BJ (cell line): Measurements from ENCODE around the gene UMODL1. TPM values are rescaled to one million over a fixed set of nuclear protein-coding genes. Genes with fewer than 3 reads are reported as not detected.

Source experiments
- CTCF ChIA-PET: fragments of 350-600 bp; formaldehyde crosslinking; extraction: SDS; loops from one replicate; lab custom pipeline; 2021; ENCODE audit warnings: antibody characterized with exemption, inconsistent platforms; lab: Yijun Ruan, JAX
- POLR2A ChIA-PET: fragments of 300-600 bp; sonication (Branson Sonifier 250); formaldehyde crosslinking; extraction: SDS; loops from one replicate; lab custom pipeline; 2021; ENCODE audit warnings: antibody characterized with exemption; lab: Charles Lee
- DNase-seq: peaks from one replicate; pipeline ENCODE4 v3.0.0-alpha.2; 2011; ENCODE audit warnings: low read depth
- H3K27me3 ChIP-seq: 2 replicates; pipeline ENCODE4 v1.6.0; 2011; ENCODE audit warnings: low read length; ENCODE audit not compliant: control insufficient read depth, insufficient read depth
- H3K36me3 ChIP-seq: 2 replicates; pipeline ENCODE4 v1.5.1; 2011; ENCODE audit warnings: low read length; ENCODE audit not compliant: control insufficient read depth, insufficient read depth
- H3K4me3 ChIP-seq: 2 replicates; pipeline ENCODE4 v1.5.1; 2011; ENCODE audit warnings: low read depth, mild to moderate bottlenecking, control low read depth, low read length
- polyA plus RNA-seq: library from polyadenylated mRNA; depleted of rRNA; stranded (reverse); fragments of >200 nt; gene quantifications from 2 replicates; pipeline ENCODE4 v1.2.3, GENCODE V29; 2011
- TF ChIP-seq, protein P1 (sequence below): IDR thresholded peaks from 2 replicates; pipeline ENCODE4 v1.5.1; 2011; ENCODE audit warnings: low read depth, mild to moderate bottlenecking, control low read depth, inconsistent platforms, low read length, moderate library complexity; ENCODE audit not compliant: insufficient read depth

Gene UMODL1
- polyA plus RNA-seq, 1 experiment: 0.04 TPM

DNA sequence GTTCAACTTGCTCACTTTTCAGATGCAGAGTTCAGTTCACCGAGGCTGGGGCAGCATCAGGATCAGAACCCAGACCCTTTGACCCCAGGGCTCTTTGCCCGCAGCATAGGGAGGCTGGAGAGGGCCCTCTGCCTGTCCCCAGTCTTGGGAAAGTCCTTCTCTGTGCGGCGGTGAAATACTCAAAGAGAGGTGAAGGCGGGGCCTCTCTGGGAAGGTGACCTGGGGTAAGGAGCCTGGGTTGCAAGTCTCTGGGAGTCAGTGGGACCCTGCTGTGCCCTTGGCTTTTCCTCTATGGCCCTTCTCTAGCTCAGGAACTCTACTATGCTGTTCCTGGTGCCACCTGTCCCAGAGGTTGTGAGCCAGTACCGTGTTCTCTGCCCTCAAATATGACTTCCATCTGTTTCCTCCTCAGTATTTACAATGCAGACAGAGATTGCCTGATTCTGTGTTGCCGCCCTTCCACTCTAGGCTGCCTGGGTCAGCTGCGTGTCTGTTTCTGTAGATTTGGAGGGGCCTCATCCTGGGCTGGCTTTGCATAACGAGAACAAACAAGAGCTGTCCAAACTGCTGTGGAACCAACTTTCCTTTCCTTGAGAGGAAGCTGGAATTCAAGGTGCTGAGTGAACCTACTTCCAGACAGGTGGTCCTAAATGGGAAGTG is 42.2 kb upstream of the UMODL1 start:
- Histone ChIP-seq H3K36me3 (no peaks in the 10 kb centered on the region), H3K27me3 (no peaks in the 10 kb centered on the region), H3K4me3 (no peak overlapping the region)
- no peak for DNase-seq
- ChIA-PET CTCF (interaction anchor here (0.6 to 1.1 kb wide), 5 partner anchors 9 to 179 kb away, joined by 3 to 5 read pairs (median 3); no protein-coding TSS in a partner anchor), POLR2A (no interaction called here)
- TF ChIP-seq, protein P1, sequence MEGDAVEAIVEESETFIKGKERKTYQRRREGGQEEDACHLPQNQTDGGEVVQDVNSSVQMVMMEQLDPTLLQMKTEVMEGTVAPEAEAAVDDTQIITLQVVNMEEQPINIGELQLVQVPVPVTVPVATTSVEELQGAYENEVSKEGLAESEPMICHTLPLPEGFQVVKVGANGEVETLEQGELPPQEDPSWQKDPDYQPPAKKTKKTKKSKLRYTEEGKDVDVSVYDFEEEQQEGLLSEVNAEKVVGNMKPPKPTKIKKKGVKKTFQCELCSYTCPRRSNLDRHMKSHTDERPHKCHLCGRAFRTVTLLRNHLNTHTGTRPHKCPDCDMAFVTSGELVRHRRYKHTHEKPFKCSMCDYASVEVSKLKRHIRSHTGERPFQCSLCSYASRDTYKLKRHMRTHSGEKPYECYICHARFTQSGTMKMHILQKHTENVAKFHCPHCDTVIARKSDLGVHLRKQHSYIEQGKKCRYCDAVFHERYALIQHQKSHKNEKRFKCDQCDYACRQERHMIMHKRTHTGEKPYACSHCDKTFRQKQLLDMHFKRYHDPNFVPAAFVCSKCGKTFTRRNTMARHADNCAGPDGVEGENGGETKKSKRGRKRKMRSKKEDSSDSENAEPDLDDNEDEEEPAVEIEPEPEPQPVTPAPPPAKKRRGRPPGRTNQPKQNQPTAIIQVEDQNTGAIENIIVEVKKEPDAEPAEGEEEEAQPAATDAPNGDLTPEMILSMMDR: no peak

DNA sequence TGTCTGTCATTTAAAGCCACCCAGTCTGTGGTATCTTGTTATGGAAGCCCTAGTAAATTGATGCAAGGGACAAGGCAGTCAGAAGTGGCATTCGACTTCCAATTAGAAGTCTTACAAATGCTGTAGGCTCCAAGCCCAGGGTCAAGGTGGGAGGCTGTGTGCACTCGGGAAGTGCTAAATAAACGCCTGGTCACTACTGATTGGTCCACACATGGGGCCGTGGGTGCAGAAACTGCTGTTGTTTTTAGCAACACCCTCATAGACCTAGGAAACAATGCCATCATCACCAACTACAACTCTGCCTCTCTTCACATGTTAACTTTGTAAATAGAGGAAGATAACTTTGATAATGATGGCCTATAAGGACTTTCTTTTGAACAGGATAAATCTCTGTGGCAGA is 40.8 kb upstream of the UMODL1 start:
- H3K36me3 ChIP-seq: no peaks in the 10 kb centered on the region
- H3K27me3 ChIP-seq: no peaks in the 10 kb centered on the region
- CTCF ChIA-PET: no interaction called here
- no peak for DNase-seq
- H3K4me3 ChIP-seq: no peak overlapping the region
- TF ChIP-seq, protein P1: no peak
- POLR2A ChIA-PET: no interaction called here

DNA sequence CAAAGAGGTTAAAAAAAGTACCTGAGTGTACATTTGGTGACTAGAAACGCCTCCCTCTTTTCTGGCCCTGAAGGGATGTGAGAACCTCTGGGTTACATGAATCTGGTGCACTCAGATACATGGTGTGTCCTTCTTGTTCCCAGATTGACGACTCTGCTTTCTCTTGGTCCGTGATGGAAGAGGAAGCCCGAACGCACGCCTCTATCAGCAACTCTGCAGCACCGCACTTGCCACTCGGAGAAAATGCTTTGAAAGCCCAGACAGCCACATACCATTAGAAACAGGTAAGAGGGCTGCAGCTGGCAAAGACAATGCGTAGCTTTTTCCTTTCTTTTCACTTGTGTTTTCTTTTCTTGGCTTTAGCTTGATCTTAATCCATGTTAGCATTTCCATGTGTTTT is 39.9 kb upstream of the UMODL1 start:
- CTCF ChIA-PET: no interaction called here
- no peak for DNase-seq
- no peaks in the 10 kb centered on the region for H3K27me3 ChIP-seq
- POLR2A ChIA-PET: no interaction called here
- no peaks in the 10 kb centered on the region for H3K36me3 ChIP-seq
- TF ChIP-seq, protein P1: no peak
- H3K4me3 ChIP-seq: no peak overlapping the region

DNA sequence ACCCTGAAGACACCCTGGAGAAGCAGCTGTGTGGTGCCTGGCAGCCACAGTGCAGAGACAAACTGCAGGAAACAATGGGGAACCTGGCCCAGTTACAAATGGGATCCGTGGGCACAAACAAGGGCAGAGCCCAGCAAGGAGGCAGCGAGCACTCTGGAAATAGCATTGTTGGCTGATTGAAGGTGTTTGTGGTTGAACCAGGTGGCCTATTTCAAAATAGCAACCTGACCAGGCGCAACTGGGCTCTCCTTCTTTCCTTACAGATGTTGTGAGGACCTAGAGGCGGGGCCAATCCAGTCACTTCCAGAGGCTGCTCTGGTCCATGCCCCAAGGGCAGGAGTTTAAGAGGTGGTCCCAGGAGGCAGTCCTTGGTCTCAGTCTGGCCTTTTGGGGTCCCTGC is 39.3 kb upstream of the UMODL1 start:
- TF ChIP-seq, protein P1: no peak
- Histone ChIP-seq H3K4me3 (no peak overlapping the region), H3K27me3 (no peaks in the 10 kb centered on the region), H3K36me3 (no peaks in the 10 kb centered on the region)
- POLR2A ChIA-PET: no interaction called here
- CTCF ChIA-PET: no interaction called here
- DNase-seq: no peak

DNA sequence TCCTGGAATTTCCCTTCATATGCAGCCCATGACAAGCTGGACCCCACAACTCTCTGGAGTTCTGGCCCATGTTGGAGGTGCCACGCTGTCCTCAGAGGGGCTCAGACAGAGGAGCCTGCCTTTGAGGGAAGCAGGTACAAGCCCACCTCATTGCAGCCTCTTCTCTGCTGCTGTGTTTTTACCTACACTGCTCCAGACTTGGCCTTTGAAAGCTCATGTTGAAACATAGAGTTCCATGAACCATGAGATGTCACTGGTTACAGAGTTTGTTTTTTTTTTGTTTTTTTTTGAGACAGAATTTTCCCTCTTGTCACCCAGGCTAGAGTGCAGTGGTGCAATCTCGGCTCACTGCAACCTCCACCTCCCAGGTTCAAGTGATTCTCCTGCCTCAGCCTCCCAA is 38.9 kb upstream of the UMODL1 start:
- no peaks in the 10 kb centered on the region for H3K27me3 ChIP-seq
- ChIA-PET CTCF (no interaction called here), POLR2A (no interaction called here)
- H3K4me3 ChIP-seq: no peak overlapping the region
- DNase-seq: no peak
- TF ChIP-seq, protein P1: no peak
- H3K36me3 ChIP-seq: no peaks in the 10 kb centered on the region
